GM12891 (cell line): ENCODE results near the gene CHP1.

Experiments
- POLR2AphosphoS5 ChIP-seq: IDR thresholded peaks from 2 replicates; pipeline ENCODE4 v1.6.1; 2011; ENCODE audit warnings: low read depth, low read length, control low read depth
- TAF1 ChIP-seq: IDR thresholded peaks from 2 replicates; pipeline ENCODE4 v1.6.1; 2011; ENCODE audit warnings: low read depth, low read length, control low read depth

DNA sequence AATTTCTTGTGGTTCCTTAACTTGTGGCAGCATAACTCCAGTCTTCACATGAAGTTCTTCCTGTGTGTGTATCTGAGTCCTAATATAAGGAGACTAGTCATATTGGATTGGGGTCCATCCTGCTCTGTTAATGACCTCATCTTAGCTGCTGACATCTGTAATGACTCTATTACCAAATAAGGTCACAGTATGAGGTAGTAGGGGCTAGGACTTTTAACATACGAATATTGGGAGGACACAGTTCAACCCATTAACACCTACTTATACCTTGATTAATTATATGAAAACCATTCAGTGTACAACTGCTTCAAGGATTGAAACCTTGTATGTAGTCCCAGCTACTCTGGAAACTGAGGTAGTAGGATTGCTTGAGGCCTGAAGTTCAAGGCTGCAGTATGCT, 57.4 kb downstream of the CHP1 start:
- no peak for TF ChIP-seq POLR2AphosphoS5
- no peak for TF ChIP-seq TAF1
